ENCODE results near the gene COIL. TPM values are rescaled to one million over a fixed set of nuclear protein-coding genes. Genes with fewer than 3 reads are reported as not detected.
"Not testable (repeated sequence)": the region's sequence is repeated elsewhere in the genome, so short reads cannot be mapped to it uniquely, and the experiment has no call there.

COIL gene
- polyA plus RNA-seq, 10 donors: 13.9 to 20.6 (median 17.6) TPM

GRCh38 chr17:56979091-56979480 is 18.2 kb upstream of the COIL start:
- DNase-seq: no peak

DNA sequence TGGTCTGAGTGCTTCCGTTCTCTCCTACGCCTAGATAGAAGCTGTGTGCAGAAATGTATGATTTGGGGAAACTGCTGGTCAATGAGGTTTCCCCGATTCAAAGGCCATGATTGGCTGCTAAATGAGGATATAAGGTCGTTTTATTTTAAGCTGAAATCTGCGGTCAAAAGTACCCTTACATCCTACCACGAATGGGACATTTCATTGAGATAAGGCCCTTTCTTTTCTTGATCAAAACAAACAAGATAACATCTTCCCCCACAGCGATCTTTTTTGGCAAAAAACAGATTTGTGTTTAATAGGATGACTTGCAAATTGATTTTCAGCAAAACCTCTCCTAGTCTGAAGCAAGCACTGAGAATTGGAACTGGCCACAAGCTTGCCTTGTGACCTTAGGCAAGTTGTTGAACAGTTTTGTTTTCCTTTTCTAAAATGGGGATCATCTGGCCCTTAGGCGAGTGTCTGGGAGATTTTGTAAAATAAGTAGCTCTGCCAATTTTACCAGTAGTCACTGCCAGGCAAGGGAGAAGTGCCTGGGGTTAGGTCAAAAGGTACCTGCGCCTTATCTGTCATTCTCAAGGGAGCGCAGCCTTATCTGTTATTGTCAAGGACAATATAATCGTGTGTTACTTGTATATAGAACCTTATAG is 17.7 kb upstream of the COIL start:
- no peak for DNase-seq

DNA sequence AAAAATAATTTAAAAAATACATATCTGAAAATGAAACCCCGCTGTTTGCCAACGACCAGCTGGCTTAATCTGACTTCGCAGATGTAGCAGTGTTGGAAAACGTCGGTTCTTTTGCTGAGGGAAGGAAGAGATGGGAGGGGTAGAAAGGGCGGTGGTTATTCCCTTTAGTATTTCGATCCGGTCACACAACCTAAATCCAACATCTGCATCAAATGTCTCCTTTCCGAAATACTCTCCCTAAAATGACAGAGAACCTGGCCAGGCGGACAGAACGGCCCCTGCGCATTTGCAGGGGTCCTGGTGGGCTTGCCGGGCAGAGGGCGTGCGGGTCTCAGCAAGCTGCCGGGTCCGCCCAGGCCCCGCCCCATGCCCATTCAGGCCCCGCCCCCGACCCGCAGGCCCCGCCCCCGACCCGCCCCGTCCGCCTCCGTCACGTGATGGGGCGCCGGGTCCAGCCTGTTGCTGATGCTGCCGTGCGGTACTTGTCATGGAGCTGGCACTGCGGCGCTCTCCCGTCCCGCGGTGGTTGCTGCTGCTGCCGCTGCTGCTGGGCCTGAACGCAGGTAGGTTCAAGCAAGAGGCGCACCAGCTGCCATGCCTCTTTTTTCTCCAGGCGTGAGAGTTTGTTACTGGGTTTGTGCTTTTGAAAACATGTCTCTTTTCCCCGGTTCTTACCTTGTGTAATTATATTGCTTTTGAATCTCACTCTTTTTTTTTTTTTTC is 17.0 kb upstream of the COIL start, which contains the start of gene SCPEP1:
SCPEP1 (plus strand) TSS at position 459 of the 723 bp plus-strand sequence; CDS start at position 488, 29 bp downstream.
- peak; percentile 59 to 86 (median 65) for DNase-seq

- DNase-seq: peak in 1 of 3 donors; percentile 13
Measured at GRCh38 chr17:56976941-56977608, 16.2 kb upstream of the COIL start.

DNA sequence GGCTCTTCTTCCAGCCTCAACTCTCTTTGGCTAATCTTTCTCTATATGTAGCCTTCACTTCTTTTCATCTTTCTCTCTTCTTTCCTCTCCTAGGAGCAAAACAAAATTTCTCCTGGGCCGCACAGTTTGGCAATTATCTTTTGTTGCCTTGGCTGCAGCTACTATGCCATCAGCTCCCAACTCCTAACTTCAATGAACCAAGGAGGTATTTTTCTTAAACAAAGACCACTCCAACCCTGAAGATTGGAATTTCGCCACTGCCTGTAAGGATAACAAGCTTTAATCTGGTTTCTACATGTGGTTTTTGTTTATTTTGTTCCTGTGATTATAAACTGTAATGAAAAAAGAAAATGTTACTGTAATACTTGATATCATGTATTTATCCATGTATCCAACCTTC is 14.8 kb upstream of the COIL start:
- no peak for DNase-seq

DNA sequence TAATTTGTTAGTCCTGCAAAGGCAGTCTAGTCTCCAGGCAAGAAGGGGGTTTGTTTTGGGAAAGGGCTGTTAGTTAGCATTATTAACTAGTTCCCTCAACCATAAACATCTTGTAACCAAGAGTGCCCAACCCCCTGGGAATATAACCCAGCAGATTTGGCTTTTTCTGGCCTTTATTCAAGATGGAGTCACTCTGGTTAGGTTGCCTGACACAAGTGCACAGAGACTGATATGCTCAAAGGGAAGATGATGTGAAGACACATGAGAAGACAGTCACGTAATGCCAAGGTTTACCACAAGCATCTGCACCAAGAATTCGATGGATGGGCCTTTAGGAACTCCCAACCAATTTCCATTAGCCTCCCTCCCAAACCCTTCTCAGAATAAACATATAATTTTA is 13.2 kb upstream of the COIL start:
- no peak for DNase-seq

- no peak for DNase-seq
Measured at GRCh38 chr17:56973520-56973919, 12.7 kb upstream of the COIL start.

DNA sequence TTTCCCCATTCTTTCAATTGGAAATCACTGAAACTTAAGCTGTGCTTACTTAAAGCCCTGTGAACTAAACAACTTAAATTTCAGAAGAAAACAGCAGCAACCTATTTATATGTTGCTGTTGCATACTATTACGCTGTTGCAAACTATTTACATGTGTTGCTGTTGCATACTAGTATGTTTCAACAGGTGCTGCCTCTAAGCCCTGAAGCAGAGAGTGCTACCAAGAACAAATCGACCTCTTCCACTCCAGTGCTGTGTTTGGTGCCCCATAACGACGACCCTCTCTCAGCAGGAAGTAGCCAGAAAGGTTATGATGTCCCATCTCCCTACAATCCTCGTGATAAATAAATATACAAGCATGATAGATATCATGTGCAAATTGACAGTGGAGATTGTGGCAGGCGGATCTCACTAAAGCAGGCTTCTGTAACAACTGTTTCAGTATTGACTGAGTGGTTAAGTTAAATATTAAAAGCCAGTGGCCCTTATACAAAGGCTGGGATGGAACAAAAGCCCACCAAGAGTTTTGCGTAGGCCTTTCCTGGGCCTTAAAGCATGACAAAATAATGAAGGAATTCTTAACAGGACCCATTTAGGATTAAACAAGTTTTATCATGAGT is 11.4 kb upstream of the COIL start:
- no peak for DNase-seq

DNA sequence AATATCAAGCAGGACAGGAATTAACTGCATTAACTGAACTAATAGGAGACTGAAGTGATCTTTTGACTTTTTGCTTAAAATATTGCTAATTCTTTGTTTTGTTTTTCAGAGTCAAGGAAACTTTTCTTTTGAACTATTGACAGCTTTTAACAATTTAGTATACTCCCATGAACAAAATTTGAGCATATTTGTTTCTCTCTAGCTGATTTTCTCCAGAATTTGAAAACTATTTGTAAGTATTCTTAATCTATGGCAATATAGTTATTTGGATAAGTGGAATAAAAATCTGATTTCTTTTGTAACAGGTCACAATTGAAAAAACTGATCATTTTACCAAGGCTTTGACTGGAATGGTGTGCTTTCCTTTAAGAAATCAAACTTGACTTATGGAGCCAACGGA is 10.1 kb upstream of the COIL start:
- no peak for DNase-seq

- DNase-seq: no peak
Measured at GRCh38 chr17:56966338-56966737, 5.5 kb upstream of the COIL start.

- DNase-seq: not testable (repeated sequence)
Measured at GRCh38 chr17:56965681-56966080, 4.8 kb upstream of the COIL start.

GRCh38 chr17:56965241-56965640 is 4.4 kb upstream of the COIL start:
- not testable (repeated sequence) for DNase-seq

DNA sequence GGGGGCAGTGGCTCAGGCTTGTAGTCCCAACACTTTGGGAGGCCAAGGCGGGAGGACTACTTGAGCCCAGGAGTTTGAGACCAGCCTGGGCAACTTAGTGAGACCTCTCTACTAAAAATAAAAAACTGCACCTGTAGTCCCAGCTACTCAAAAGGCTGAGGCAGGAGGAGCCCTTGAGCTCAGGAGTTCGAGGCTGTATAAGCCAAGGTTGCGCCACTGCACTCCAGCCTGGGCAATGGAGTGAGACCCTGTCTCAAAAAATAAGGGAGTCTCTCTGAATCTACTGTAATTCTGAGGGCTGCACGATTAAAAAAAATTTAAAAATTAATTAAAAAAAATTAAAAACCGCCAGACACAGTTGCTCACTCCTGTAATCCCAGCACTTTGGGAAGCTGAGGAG is 3.9 kb downstream of the COIL start:
- DNase-seq: no peak

- DNase-seq: no peak
Measured at GRCh38 chr17:56949595-56949994, 11.3 kb downstream of the COIL start.

DNA sequence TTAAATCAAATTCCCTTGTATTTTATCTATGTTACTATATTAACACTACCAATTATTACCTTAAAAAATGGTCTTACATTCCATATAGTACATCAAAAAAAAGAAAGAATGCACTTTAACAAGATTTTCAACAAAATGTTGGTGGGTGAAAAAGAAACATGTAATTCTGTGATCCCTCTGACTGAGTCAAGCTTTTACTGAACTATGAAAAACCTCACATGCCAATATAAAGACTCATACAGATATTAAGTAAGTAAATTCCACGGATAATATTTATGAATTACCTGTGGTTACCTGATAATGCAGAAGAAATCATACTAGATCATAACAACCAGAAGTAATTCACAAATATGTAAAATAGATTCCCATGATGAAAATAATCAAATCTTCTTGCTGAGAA is 12.4 kb downstream of the COIL start:
- no peak for DNase-seq

GRCh38 chr17:56947741-56948140 is 13.1 kb downstream of the COIL start:
- no peak for DNase-seq

DNA sequence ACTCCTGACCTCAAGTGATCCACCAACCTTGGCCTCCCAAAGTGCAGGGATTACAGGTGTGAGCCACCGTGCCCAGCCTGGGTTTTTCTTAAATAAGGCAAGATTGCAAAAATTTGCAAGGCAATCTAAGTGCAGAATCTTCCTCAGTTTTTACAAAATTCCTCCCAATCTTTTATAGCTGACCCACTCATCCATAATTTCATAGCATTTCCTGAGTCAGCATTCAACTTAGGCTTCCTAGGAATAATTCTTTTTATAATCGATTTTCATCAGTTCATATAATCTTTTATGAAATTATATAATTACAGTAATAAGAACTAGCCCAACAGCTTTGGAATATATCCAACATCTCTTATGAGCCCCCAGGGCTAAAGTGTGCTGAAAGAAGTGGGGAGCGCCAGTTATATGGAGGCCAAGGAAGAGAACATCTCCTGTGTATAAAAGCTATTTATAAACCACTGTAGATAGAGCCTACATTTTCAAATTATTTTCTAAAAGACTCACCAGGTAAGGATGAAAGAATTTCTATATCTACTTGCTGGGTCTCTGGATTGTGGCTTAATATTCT is 14.8 kb downstream of the COIL start:
- no peak for DNase-seq

DNA sequence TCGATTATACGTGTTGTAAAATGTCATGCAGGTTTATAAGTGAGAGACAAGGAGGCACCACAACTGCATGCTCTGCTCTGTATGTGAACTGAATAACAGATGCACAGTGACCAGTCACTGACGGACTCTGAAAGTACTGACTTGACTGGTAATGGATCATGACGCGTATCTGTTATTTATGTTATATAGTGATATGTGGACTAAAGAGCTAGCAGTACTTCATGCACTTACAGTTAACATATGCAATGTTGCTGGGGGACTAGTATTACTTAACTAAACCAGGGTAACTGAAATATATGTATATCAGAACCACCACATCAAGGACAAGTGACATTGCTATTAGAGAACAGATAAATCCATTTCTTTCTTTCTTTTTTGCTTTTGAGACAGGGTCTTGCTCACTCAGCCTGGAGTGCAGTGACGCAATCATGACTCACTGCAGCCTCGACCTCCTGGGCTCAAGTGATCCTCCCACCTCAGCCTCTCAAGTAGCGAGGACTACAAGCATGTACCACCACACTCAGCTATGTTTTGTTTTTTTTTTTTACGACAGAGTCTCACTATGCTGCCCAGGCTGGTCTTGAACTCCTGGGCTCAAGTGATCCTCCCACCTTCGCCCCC is 17.2 kb downstream of the COIL start:
- DNase-seq: no peak

GRCh38 chr17:56939869-56940484 is 20.9 kb downstream of the COIL start:
- peak; percentile 46 to 68 (median 47) for DNase-seq

- DNase-seq: not testable (repeated sequence)
Measured at GRCh38 chr17:56938206-56938605, 22.6 kb downstream of the COIL start.

GRCh38 chr17:56937687-56938086 is 23.2 kb downstream of the COIL start:
- DNase-seq: no peak

Data from muscle of back (tissue), 11 donors.